HepG2 (cell line): Measurements from ENCODE around the gene ANO1. TPM values are rescaled to one million over a fixed set of nuclear protein-coding genes. Genes with fewer than 3 reads are reported as not detected.

Experiments used
- ETV5 ChIP-seq: IDR thresholded peaks from 2 replicates; pipeline ENCODE4 v1.6.1; 2018; ENCODE audit warnings: missing biosample characterization, missing genetic modification reagents, inconsistent platforms, borderline replicate concordance
- PLRG1 ChIP-seq: fragments of 450-650 bp; conservative IDR thresholded peaks from 2 replicates; pipeline ENCODE4 v1.6.1; 2016
- STAG1 ChIP-seq: sonication (generic); formaldehyde crosslinking; IDR thresholded peaks from 2 replicates; pipeline ENCODE4 v1.4.0; 2020; ENCODE audit warnings: missing genetic modification reagents
- TP53 ChIP-seq: sonication (generic); formaldehyde crosslinking; conservative IDR thresholded peaks from 2 replicates; pipeline ENCODE4 v1.4.0; 2020; ENCODE audit warnings: missing genetic modification reagents
- ZNF468 ChIP-seq: sonication (generic); formaldehyde crosslinking; IDR thresholded peaks from 2 replicates; pipeline ENCODE4 v1.8.0; 2022; ENCODE audit warnings: mild to moderate bottlenecking, moderate library complexity, missing genetic modification reagents
- ZSCAN12 ChIP-seq: sonication (generic); formaldehyde crosslinking; IDR thresholded peaks from 2 replicates; pipeline ENCODE4 v1.9.0; 2021; ENCODE audit warnings: mild to moderate bottlenecking, missing genetic modification reagents
- polyA plus RNA-seq, 8 experiments: library from polyadenylated mRNA; depleted of rRNA in 3 of 8; stranded (reverse) in 7 of 8; unstranded in 1 of 8; fragments of >200 nt; fragmentation: Illumina TruSeq in 4 of 8; extraction: Trizol in 4 of 8; gene quantifications; 2 replicates each; pipeline versions ENCODE4 v1.2.1 to v1.2.3, GENCODE V29; 2011 to 2016; ENCODE audit warnings: low read depth in 4 of 8, missing spikeins in 1 of 8, mixed read lengths in 1 of 8; ENCODE audit not compliant: insufficient read depth in 1 of 8
- total RNA-seq, 5 experiments: library from RNA; depleted of rRNA; stranded (reverse); fragments of >200 nt; fragmentation: Illumina TruSeq; extraction: Trizol; gene quantifications; 2 replicates each; pipeline ENCODE4 v1.2.3, GENCODE V29; 2016; ENCODE audit warnings: low read depth in 1 of 5
- TF ChIP-seq, protein P1 (sequence below): IDR thresholded peaks from 2 replicates; pipeline ENCODE4 v1.6.1; 2016; ENCODE audit warnings: low read depth, control low read depth
- TF ChIP-seq, protein P2 (sequence below): fragments of 450-650 bp; IDR thresholded peaks from 2 replicates; pipeline ENCODE4 v1.6.1; 2017; ENCODE audit warnings: mild to moderate bottlenecking
- TF ChIP-seq, protein P3 (sequence below): sonication (generic); formaldehyde crosslinking; IDR thresholded peaks from one replicate; pipeline ENCODE4 v1.5.1; 2020; ENCODE audit warnings: mild to moderate bottlenecking, missing genetic modification reagents; ENCODE audit errors: not compliant biosample characterization
- TF ChIP-seq, protein P4 (sequence below): sonication (generic); formaldehyde crosslinking; IDR thresholded peaks from 2 replicates; pipeline ENCODE4 v1.4.0; 2020; ENCODE audit warnings: missing genetic modification reagents, borderline replicate concordance

ANO1 gene
- total and polyA plus RNA-seq, 2 of the 13 experiments (the other 11 are each of a cell fraction or from before 2014, with no cell fraction given): not detected

DNA sequence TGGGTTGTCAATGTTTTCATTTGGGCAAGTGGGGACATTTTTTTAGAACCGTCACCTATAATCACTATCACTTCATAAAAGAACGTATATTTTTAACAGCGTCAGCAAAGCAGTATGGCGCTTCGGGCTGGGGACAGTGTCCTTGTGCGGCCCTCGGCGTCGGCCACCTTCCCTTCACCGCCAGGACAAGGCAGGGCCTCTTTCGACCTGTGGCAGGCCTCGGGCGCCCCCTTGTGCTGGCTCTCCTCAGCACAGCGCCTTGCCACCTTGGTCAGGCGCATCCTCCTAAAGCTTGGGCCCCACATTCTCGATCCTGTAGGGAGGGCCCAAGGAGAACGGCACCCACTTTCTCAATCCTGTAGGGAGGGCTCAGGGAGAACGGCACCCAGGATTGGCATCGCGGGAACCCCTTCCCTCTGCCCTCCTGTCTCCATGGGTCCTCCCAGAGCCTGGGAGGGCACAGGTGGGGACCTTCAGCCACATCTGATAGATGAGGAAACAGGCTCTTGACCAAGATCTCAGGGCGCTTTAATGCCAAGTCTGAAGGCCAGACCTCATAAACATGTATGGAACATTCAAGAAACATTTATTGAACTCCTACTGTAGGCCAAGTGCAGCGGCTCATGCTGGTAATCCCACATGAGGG is 113.5 kb downstream of the ANO1 start (continued):
- TF ChIP-seq, protein P1, sequence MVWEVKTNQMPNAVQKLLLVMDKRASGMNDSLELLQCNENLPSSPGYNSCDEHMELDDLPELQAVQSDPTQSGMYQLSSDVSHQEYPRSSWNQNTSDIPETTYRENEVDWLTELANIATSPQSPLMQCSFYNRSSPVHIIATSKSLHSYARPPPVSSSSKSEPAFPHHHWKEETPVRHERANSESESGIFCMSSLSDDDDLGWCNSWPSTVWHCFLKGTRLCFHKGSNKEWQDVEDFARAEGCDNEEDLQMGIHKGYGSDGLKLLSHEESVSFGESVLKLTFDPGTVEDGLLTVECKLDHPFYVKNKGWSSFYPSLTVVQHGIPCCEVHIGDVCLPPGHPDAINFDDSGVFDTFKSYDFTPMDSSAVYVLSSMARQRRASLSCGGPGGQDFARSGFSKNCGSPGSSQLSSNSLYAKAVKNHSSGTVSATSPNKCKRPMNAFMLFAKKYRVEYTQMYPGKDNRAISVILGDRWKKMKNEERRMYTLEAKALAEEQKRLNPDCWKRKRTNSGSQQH: no peak
- TF ChIP-seq STAG1 (CRISPR knock-in tag) (peak; percentile 97), ETV5 (CRISPR knock-in tag) (0 out of 2 replicates have a peak, but pooled peaks have one; percentile 17), ZNF468 (CRISPR knock-in tag) (no peak), TP53 (CRISPR knock-in tag) (no peak), PLRG1 (no peak), ZSCAN12 (CRISPR knock-in tag) (no peak)
- TF ChIP-seq, protein P2, sequence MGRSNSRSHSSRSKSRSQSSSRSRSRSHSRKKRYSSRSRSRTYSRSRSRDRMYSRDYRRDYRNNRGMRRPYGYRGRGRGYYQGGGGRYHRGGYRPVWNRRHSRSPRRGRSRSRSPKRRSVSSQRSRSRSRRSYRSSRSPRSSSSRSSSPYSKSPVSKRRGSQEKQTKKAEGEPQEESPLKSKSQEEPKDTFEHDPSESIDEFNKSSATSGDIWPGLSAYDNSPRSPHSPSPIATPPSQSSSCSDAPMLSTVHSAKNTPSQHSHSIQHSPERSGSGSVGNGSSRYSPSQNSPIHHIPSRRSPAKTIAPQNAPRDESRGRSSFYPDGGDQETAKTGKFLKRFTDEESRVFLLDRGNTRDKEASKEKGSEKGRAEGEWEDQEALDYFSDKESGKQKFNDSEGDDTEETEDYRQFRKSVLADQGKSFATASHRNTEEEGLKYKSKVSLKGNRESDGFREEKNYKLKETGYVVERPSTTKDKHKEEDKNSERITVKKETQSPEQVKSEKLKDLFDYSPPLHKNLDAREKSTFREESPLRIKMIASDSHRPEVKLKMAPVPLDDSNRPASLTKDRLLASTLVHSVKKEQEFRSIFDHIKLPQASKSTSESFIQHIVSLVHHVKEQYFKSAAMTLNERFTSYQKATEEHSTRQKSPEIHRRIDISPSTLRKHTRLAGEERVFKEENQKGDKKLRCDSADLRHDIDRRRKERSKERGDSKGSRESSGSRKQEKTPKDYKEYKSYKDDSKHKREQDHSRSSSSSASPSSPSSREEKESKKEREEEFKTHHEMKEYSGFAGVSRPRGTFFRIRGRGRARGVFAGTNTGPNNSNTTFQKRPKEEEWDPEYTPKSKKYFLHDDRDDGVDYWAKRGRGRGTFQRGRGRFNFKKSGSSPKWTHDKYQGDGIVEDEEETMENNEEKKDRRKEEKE: no peak
- TF ChIP-seq, protein P3, sequence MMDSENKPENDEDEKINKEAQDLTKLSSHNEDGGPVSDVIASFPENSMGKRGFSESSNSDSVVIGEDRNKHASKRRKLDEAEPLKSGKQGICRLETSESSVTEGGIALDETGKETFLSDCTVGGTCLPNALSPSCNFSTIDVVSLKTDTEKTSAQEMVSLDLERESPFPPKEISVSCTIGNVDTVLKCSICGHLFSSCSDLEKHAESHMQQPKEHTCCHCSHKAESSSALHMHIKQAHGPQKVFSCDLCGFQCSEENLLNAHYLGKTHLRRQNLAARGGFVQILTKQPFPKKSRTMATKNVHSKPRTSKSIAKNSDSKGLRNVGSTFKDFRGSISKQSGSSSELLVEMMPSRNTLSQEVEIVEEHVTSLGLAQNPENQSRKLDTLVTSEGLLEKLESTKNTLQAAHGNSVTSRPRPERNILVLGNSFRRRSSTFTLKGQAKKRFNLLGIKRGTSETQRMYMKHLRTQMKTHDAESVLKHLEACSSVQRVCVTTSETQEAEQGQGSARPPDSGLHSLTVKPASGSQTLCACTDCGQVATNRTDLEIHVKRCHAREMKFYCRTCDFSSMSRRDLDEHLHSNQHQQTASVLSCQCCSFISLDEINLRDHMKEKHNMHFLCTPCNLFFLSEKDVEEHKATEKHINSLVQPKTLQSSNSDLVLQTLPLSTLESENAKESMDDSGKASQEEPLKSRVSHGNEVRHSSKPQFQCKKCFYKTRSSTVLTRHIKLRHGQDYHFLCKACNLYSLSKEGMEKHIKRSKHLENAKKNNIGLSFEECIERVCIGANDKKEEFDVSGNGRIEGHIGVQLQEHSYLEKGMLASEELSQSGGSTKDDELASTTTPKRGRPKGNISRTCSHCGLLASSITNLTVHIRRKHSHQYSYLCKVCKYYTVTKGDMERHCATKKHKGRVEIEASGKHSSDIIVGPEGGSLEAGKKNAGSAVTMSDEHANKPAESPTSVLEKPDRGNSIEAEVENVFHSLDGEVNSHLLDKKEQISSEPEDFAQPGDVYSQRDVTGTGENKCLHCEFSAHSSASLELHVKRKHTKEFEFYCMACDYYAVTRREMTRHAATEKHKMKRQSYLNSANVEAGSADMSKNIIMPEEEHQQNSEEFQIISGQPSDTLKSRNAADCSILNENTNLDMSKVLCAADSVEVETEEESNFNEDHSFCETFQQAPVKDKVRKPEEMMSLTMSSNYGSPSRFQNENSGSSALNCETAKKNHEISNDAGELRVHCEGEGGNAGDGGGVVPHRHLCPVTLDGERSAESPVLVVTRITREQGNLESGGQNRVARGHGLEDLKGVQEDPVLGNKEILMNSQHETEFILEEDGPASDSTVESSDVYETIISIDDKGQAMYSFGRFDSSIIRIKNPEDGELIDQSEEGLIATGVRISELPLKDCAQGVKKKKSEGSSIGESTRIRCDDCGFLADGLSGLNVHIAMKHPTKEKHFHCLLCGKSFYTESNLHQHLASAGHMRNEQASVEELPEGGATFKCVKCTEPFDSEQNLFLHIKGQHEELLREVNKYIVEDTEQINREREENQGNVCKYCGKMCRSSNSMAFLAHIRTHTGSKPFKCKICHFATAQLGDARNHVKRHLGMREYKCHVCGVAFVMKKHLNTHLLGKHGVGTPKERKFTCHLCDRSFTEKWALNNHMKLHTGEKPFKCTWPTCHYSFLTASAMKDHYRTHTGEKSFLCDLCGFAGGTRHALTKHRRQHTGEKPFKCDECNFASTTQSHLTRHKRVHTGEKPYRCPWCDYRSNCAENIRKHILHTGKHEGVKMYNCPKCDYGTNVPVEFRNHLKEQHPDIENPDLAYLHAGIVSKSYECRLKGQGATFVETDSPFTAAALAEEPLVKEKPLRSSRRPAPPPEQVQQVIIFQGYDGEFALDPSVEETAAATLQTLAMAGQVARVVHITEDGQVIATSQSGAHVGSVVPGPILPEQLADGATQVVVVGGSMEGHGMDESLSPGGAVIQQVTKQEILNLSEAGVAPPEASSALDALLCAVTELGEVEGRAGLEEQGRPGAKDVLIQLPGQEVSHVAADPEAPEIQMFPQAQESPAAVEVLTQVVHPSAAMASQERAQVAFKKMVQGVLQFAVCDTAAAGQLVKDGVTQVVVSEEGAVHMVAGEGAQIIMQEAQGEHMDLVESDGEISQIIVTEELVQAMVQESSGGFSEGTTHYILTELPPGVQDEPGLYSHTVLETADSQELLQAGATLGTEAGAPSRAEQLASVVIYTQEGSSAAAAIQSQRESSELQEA (CRISPR knock-in tag): no peak
- TF ChIP-seq, protein P4, sequence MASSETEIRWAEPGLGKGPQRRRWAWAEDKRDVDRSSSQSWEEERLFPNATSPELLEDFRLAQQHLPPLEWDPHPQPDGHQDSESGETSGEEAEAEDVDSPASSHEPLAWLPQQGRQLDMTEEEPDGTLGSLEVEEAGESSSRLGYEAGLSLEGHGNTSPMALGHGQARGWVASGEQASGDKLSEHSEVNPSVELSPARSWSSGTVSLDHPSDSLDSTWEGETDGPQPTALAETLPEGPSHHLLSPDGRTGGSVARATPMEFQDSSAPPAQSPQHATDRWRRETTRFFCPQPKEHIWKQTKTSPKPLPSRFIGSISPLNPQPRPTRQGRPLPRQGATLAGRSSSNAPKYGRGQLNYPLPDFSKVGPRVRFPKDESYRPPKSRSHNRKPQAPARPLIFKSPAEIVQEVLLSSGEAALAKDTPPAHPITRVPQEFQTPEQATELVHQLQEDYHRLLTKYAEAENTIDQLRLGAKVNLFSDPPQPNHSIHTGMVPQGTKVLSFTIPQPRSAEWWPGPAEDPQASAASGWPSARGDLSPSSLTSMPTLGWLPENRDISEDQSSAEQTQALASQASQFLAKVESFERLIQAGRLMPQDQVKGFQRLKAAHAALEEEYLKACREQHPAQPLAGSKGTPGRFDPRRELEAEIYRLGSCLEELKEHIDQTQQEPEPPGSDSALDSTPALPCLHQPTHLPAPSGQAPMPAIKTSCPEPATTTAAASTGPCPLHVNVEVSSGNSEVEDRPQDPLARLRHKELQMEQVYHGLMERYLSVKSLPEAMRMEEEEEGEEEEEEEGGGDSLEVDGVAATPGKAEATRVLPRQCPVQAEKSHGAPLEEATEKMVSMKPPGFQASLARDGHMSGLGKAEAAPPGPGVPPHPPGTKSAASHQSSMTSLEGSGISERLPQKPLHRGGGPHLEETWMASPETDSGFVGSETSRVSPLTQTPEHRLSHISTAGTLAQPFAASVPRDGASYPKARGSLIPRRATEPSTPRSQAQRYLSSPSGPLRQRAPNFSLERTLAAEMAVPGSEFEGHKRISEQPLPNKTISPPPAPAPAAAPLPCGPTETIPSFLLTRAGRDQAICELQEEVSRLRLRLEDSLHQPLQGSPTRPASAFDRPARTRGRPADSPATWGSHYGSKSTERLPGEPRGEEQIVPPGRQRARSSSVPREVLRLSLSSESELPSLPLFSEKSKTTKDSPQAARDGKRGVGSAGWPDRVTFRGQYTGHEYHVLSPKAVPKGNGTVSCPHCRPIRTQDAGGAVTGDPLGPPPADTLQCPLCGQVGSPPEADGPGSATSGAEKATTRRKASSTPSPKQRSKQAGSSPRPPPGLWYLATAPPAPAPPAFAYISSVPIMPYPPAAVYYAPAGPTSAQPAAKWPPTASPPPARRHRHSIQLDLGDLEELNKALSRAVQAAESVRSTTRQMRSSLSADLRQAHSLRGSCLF (CRISPR knock-in tag): no peak
